ENCODE measurements around the gene GPX5. TPM values are rescaled to one million over a fixed set of nuclear protein-coding genes. Genes with fewer than 3 reads are reported as not detected.

GPX5 gene
- total and polyA plus RNA-seq, 7 donors: not detected

DNA sequence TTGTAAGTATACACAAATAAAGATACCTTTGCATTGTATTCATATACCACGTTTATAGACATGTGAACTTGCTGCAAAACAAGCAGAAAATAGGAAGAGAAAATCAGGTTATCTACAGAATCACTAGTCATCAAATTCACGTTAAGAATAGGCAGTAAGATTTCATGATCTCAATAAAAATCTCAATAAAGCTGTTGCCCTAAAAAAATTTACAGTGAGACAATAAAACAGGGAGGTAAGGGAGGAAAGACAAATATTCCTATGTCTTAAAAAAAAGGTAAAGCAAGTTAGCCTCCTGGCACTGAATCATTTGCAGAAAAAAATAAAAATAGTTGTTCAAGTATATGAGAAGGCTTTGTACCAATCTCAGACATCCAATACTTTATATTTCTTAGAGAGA is 44.1 kb downstream of the GPX5 start:
- no peak for DNase-seq
- intact Hi-C loops (cut with DNase I): no loop called here
- Histone ChIP-seq H3K27ac (no peak overlapping the region), H3K36me3 (no peaks in the 10 kb centered on the region), H3K27me3 (peaks cover 0 to 17% (median 0%) of the 10 kb centered on the region in 3 donors), H3K4me1 (no peaks in the 10 kb centered on the region), H3K4me3 (no peak overlapping the region), H3K9me3 (no peaks in the 10 kb centered on the region)
- WGBS, 2 donors: 11 to 49% methylated on average over 2 of the region's 2 CpGs
- TF ChIP-seq POLR2AphosphoS5 (IDR thresholded peaks at IDR 0.05) (no peak), POLR2A (IDR thresholded peaks at IDR 0.05) (no peak), EP300 (IDR thresholded peaks at IDR 0.05) (no peak), CTCF (IDR thresholded peaks at IDR 0.05) (no peak)

DNA sequence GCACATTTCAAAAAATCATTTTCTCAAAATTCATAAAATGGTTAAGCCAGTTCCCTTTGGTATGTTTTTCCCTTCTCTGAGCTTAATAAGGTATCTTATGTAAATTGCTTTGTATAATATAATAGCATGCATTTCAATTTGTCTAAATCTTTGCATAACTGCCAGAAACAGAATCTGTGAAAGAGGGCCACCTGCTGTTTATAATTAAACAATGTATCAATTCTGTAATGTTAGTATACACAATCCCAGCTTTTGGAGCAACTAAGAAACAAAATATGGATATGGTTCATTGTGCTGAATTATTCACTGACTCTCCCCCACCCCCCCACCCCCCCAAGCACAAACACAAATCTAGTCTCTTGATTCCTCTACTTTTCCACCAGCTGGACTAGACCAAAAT is 54.8 kb downstream of the GPX5 start:
- H3K36me3 ChIP-seq: no peaks in the 10 kb centered on the region
- H3K4me3 ChIP-seq: no peak overlapping the region
- intact Hi-C loops (cut with DNase I): no loop called here
- H3K4me1 ChIP-seq: no peaks in the 10 kb centered on the region
- no peaks in the 10 kb centered on the region for H3K9me3 ChIP-seq
- H3K27ac ChIP-seq: no peak overlapping the region
- peaks cover 0 to 16% (median under 1%) of the 10 kb centered on the region in 3 donors for H3K27me3 ChIP-seq
- no peak for DNase-seq
- no peak for TF ChIP-seq EP300 (IDR thresholded peaks at IDR 0.05)
- TF ChIP-seq POLR2A (IDR thresholded peaks at IDR 0.05): no peak
- no peak for TF ChIP-seq CTCF (IDR thresholded peaks at IDR 0.05)
- TF ChIP-seq POLR2AphosphoS5 (IDR thresholded peaks at IDR 0.05): no peak

DNA sequence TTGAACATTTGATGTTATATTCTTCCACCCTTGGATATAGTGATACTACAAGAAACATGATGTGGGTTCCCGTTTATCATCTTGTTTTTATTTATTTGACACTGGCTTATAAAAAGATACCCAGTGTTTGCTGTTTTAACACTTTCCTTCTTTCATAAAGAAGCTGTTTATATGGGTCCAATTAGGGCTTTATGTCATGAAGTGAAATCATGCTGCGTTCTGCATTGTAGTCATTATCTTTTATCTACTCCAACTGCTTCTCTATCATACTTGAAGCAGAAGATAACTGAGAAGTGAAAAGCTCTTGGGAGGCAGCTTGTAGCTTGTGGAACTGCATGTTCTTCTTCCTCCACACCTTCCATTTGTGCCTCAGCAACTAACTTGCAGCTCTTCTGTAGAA is 57.8 kb downstream of the GPX5 start:
- peaks cover 0 to 45% (median 14%) of the 10 kb centered on the region in 3 donors for H3K27me3 ChIP-seq
- H3K9me3 ChIP-seq: no peaks in the 10 kb centered on the region
- no peak for DNase-seq
- WGBS, 2 donors: 82 to 88% methylated on average over 2 of the region's 2 CpGs
- no peak overlapping the region for H3K4me3 ChIP-seq
- H3K36me3 ChIP-seq: no peaks in the 10 kb centered on the region
- TF ChIP-seq POLR2AphosphoS5 (IDR thresholded peaks at IDR 0.05): no peak
- peaks cover 0 to 12% (median 8%) of the 10 kb centered on the region in 4 donors for H3K4me1 ChIP-seq
- no peak overlapping the region for H3K27ac ChIP-seq
- intact Hi-C loops (cut with DNase I): no loop called here

Other genes starting within 250 kb of the GPX5 start
- gene PGBD1, start 244.3 kb upstream of the GPX5 start, total RNA-seq: 10 to 100 TPM in 2 of 4 donors, 1 to 10 TPM in 2; 5.4 to 11.4 (median 9.2) TPM
- 1 to 10 TPM in 2 of 3 donors, under 1 TPM in 1; 0.92 to 1.3 (median 1.2) TPM for gene PGBD1, start 244.3 kb upstream of the GPX5 start, polyA plus RNA-seq
- 10 to 100 TPM; 22.8 to 41.7 (median 30.8) TPM for gene ZSCAN31, start 189.7 kb upstream of the GPX5 start, total RNA-seq
- 1 to 10 TPM; 3.6 to 8.8 (median 7.8) TPM for gene ZSCAN31, start 189.7 kb upstream of the GPX5 start, polyA plus RNA-seq
- 1 to 10 TPM; 5.4 to 9.1 (median 5.8) TPM for gene ZKSCAN3, start 175.9 kb upstream of the GPX5 start, total RNA-seq
- gene ZKSCAN3, start 175.9 kb upstream of the GPX5 start, polyA plus RNA-seq: 1 to 10 TPM in 2 of 3 donors, under 1 TPM in 1; 0.92 to 1.8 (median 1.2) TPM
- 1 to 10 TPM; 6.1 to 7.5 (median 6.8) TPM for gene ZSCAN12, start 126.1 kb upstream of the GPX5 start, total RNA-seq
- 1 to 10 TPM; 1.4 to 2.8 (median 2.4) TPM for gene ZSCAN12, start 126.1 kb upstream of the GPX5 start, polyA plus RNA-seq
- 1 to 10 TPM; 1.8 to 3.9 (median 2.5) TPM for gene ZSCAN23, start 82.4 kb upstream of the GPX5 start, total RNA-seq
- 1 to 10 TPM in 1 of 3 donors, under 1 TPM in 1, not detected in 1; 0.79 to 4.2 TPM for gene ZSCAN23, start 82.4 kb upstream of the GPX5 start, polyA plus RNA-seq
- not detected for gene GPX6, start 10.1 kb upstream of the GPX5 start, total RNA-seq
- not detected for gene GPX6, start 10.1 kb upstream of the GPX5 start, polyA plus RNA-seq